GM12891 (cell line): ENCODE data around the gene B4GALT3.

Experiments used
- POLR2A ChIP-seq: IDR thresholded peaks from 2 replicates; pipeline ENCODE4 v1.6.1; 2011; ENCODE audit warnings: low read depth, low read length, control low read depth
- POLR2AphosphoS5 ChIP-seq: IDR thresholded peaks from 2 replicates; pipeline ENCODE4 v1.6.1; 2011; ENCODE audit warnings: low read depth, low read length, control low read depth
- POU2F2 ChIP-seq: IDR thresholded peaks from 2 replicates; pipeline ENCODE4 v1.6.1; 2011; ENCODE audit warnings: low read depth, mild to moderate bottlenecking, control low read depth, low read length, moderate library complexity
- SPI1 ChIP-seq: IDR thresholded peaks from 2 replicates; pipeline ENCODE4 v1.6.1; 2011; ENCODE audit warnings: low read depth, low read length, control low read depth
- TAF1 ChIP-seq: IDR thresholded peaks from 2 replicates; pipeline ENCODE4 v1.6.1; 2011; ENCODE audit warnings: low read depth, low read length, control low read depth

GRCh38 chr1:161172349-161172748 lies 5.0 kb downstream of the B4GALT3 start:
- no peak for TF ChIP-seq TAF1
- no peak for TF ChIP-seq POLR2A
- no peak for TF ChIP-seq POLR2AphosphoS5
- TF ChIP-seq SPI1, result no peak
- TF ChIP-seq POU2F2, result no peak
